ENCODE data around the gene CTNNA2.

DNA sequence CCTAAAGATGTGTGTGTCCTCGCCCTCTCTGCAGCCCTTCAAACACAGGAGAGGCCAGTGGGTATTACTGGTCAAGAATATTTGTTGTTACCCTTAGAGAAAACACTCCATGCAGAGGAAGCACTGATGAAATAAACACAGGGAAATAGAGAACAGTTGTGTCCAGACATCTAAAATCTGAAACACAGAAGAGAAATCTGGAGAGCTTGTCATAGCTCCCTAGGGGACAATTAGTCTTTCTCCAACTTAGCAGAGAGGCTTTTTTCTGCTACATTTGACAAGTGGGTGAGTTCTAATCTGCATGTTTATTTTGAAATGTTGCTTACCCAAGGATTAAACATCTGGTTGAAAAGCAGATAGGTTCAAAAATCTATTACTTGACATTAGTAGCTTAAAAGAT lies 190.1 kb downstream of the CTNNA2 start:
- TF ChIP-seq, protein P1, sequence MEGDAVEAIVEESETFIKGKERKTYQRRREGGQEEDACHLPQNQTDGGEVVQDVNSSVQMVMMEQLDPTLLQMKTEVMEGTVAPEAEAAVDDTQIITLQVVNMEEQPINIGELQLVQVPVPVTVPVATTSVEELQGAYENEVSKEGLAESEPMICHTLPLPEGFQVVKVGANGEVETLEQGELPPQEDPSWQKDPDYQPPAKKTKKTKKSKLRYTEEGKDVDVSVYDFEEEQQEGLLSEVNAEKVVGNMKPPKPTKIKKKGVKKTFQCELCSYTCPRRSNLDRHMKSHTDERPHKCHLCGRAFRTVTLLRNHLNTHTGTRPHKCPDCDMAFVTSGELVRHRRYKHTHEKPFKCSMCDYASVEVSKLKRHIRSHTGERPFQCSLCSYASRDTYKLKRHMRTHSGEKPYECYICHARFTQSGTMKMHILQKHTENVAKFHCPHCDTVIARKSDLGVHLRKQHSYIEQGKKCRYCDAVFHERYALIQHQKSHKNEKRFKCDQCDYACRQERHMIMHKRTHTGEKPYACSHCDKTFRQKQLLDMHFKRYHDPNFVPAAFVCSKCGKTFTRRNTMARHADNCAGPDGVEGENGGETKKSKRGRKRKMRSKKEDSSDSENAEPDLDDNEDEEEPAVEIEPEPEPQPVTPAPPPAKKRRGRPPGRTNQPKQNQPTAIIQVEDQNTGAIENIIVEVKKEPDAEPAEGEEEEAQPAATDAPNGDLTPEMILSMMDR (IDR thresholded peaks at IDR 0.05): no peak
- no peak for TF ChIP-seq POLR2A (IDR thresholded peaks at IDR 0.05)
